Esophagus squamous epithelium (tissue), 5 donors: ENCODE measurements around the gene RPS19BP1. TPM values are rescaled to one million over a fixed set of nuclear protein-coding genes. Genes with fewer than 3 reads are reported as not detected.
"Not testable (repeated sequence)": the region's sequence is repeated elsewhere in the genome, so short reads cannot be mapped to it uniquely, and the experiment has no call there.

Experiments used
- DNase-seq: peaks from one replicate; lab custom pipeline; 2025; lab: John Stamatoyannopoulos, UW
- H3K27ac ChIP-seq, 4 donors: fragments of 200-600 bp; sonication (generic); one replicate each; pipeline ENCODE4 v1.5.1; 2016 to 2019; ENCODE audit warnings: mild to moderate bottlenecking in 1 of 4
- H3K27me3 ChIP-seq, 4 donors: fragments of 200-600 bp; sonication (generic); 1 replicate in 3 of 4; 2 replicates in 1 of 4; pipeline versions ENCODE4 v1.5.1 to v1.6.0; 2017 to 2021; ENCODE audit warnings: antibody characterized with exemption in 1 of 4
- H3K36me3 ChIP-seq, 3 donors: fragments of 200-600 bp; sonication (generic); one replicate each; pipeline ENCODE4 v1.5.1; 2016 to 2019
- H3K4me1 ChIP-seq, 3 donors: fragments of 200-600 bp; sonication (generic); one replicate each; pipeline ENCODE4 v1.5.1; 2017 to 2019
- H3K4me3 ChIP-seq, 4 donors: fragments of 200-600 bp; sonication (generic); 1 replicate in 3 of 4; 2 replicates in 1 of 4; pipeline ENCODE4 v1.5.1; 2016 to 2019; ENCODE audit warnings: mild to moderate bottlenecking in 2 of 4, moderate library complexity in 1 of 4
- H3K9me3 ChIP-seq, 3 donors: fragments of 200-600 bp; sonication (generic); one replicate each; pipeline ENCODE4 v1.5.1; 2016 to 2019
- CTCF ChIP-seq, 6 experiments: fragments of 450-650 bp in 4 of 6; fragments of 200-600 bp in 2 of 6; sonication (generic) in 2 of 6; IDR thresholded peaks; one replicate each; pipeline ENCODE4 v1.5.1; 2016 to 2019; ENCODE audit warnings: antibody characterized with exemption in 6 of 6, mild to moderate bottlenecking in 4 of 6, moderate library complexity in 4 of 6
- POLR2A ChIP-seq, 4 donors: fragments of 450-650 bp; IDR thresholded peaks; one replicate each; pipeline ENCODE4 v1.6.1; 2017; ENCODE audit warnings: antibody characterized with exemption in 4 of 4, mild to moderate bottlenecking in 4 of 4, moderate library complexity in 3 of 4
- WGBS, 2 donors: methylation state at CpG; one replicate each; pipeline ENCODE4 v1.1.5; 2018; 5-methylcytosine and 5-hydroxymethylcytosine counted together
- intact Hi-C: fragments of 100-400 bp; cut with DNase I; formaldehyde crosslinking; loops from one replicate; pipeline ENCODE4 v1.15.0; 2022
- total RNA-seq, 4 donors: library from RNA; depleted of rRNA; stranded (reverse); fragments of >200 nt; gene quantifications; one replicate each; pipeline ENCODE4 v1.1.0, GENCODE V29; 2016
- donor health status: DM: yes; HTN: yes; CAD: no.

Gene RPS19BP1
- total RNA-seq, 4 donors from 2014 or later = 70.9 to 109 (median 88.1) TPM

- Histone ChIP-seq H3K27ac (no peak overlapping the region), H3K9me3 (no peaks in the 10 kb centered on the region), H3K4me1 (peaks cover 0 to 8% (median 0%) of the 10 kb centered on the region in 3 donors), H3K4me3 (no peak overlapping the region), H3K36me3 (peaks cover 6 to 100% (median 31%) of the 10 kb centered on the region in 3 donors), H3K27me3 (no peaks in the 10 kb centered on the region)
- intact Hi-C loops = loop anchor here (10.0 kb wide), 1 partner anchor 167 kb away; the partner anchor contains the start of gene SYNGR1
- DNase-seq = no peak
- WGBS, 2 donors = 60% methylated on average over 2 of the region's 10 CpGs; no CpG with 5 or more reads in 1 of the 2 donors
- no peak for TF ChIP-seq CTCF (IDR thresholded peaks at IDR 0.05)
- TF ChIP-seq POLR2A (IDR thresholded peaks at IDR 0.05) = no peak
Measured at GRCh38 chr22:39512026-39512425, 20.5 kb downstream of the RPS19BP1 start.

GRCh38 chr22:39511226-39511625 is 21.3 kb downstream of the RPS19BP1 start:
- H3K27ac ChIP-seq = no peak overlapping the region
- no peaks in the 10 kb centered on the region for H3K27me3 ChIP-seq
- H3K4me1 ChIP-seq = peaks cover 0 to 8% (median 0%) of the 10 kb centered on the region in 3 donors
- H3K9me3 ChIP-seq = no peaks in the 10 kb centered on the region
- intact Hi-C loops = loop anchor here (10.0 kb wide), 1 partner anchor 166 kb away; the partner anchor contains the start of gene SYNGR1
- DNase-seq = no peak
- H3K36me3 ChIP-seq = peaks cover 6 to 100% (median 34%) of the 10 kb centered on the region in 3 donors
- TF ChIP-seq CTCF (IDR thresholded peaks at IDR 0.05) (no peak), POLR2A (IDR thresholded peaks at IDR 0.05) (no peak)
- H3K4me3 ChIP-seq = no peak overlapping the region
- 85 to 93% methylated on average over 9 to 13 of the region's 13 CpGs for WGBS, 2 donors

GRCh38 chr22:39510529-39511149 is 21.9 kb downstream of the RPS19BP1 start:
- Histone ChIP-seq H3K4me1 (peaks cover 0 to 12% (median 0%) of the 10 kb centered on the region in 3 donors), H3K27ac (no peak overlapping the region), H3K36me3 (peaks cover 12 to 100% (median 38%) of the 10 kb centered on the region in 3 donors), H3K27me3 (no peaks in the 10 kb centered on the region), H3K9me3 (no peaks in the 10 kb centered on the region), H3K4me3 (no peak overlapping the region)
- DNase-seq = no peak
- TF ChIP-seq POLR2A (IDR thresholded peaks at IDR 0.05) = no peak
- TF ChIP-seq CTCF (IDR thresholded peaks at IDR 0.05) = no peak
- intact Hi-C loops = loop anchor here (10.0 kb wide), 1 partner anchor 166 kb away; the partner anchor contains the start of gene SYNGR1
- WGBS, 2 donors = 73 to 93% methylated on average over 2 to 3 of the region's 4 CpGs

- no peak for TF ChIP-seq POLR2A (IDR thresholded peaks at IDR 0.05)
- no peak for TF ChIP-seq CTCF (IDR thresholded peaks at IDR 0.05)
- H3K27ac ChIP-seq = no peak overlapping the region
- H3K4me3 ChIP-seq = no peak overlapping the region
- H3K9me3 ChIP-seq = no peaks in the 10 kb centered on the region
- no peaks in the 10 kb centered on the region for H3K27me3 ChIP-seq
- peaks cover 2 to 26% (median 8%) of the 10 kb centered on the region in 3 donors for H3K4me1 ChIP-seq
- DNase-seq = no peak
- H3K36me3 ChIP-seq = peaks cover 26 to 96% (median 27%) of the 10 kb centered on the region in 3 donors
- 79 to 84% methylated on average over 4 of the region's 4 CpGs for WGBS, 2 donors
- intact Hi-C loops = no loop called here
Measured at GRCh38 chr22:39508393-39508792, 24.2 kb downstream of the RPS19BP1 start.

GRCh38 chr22:39507021-39507420 is 25.5 kb downstream of the RPS19BP1 start:
- DNase-seq, intact Hi-C loops, H3K27me3 ChIP-seq, H3K9me3 ChIP-seq, H3K27ac ChIP-seq, H3K4me3 ChIP-seq: not testable (repeated sequence)
- H3K36me3 ChIP-seq = peaks cover 16 to 82% (median 26%) of the 10 kb centered on the region in 3 donors
- peaks cover 8 to 36% (median 14%) of the 10 kb centered on the region in 3 donors for H3K4me1 ChIP-seq
- 75 to 85% methylated on average over 10 of the region's 10 CpGs for WGBS, 2 donors
